GM13976 (cell line): ENCODE results near the gene TTLL7.

Experiments
- DNase-seq: peaks from one replicate; pipeline ENCODE4 v3.0.0; 2012; ENCODE audit warnings: low spot score
- CTCF ChIP-seq: IDR thresholded peaks from 2 replicates; pipeline ENCODE4 v1.5.1; 2012; ENCODE audit warnings: borderline replicate concordance, mild to moderate bottlenecking; ENCODE audit not compliant: insufficient read depth; ENCODE audit errors: extremely low read depth, missing control alignments, control extremely low read depth
- in situ Hi-C: fragments of 300-500 bp; cut with MboI; formaldehyde crosslinking; loops from one replicate; pipeline ENCODE4 v1.12.0; 2022; ENCODE audit warnings: low sequenced_read_pairs, mixed read lengths, inconsistent platforms; ENCODE audit not compliant: unreplicated experiment

The TTLL7 gene

GRCh38 chr1:83887483-83887882 is 111.4 kb downstream of the TTLL7 start:
- no peak for DNase-seq
- in situ Hi-C loops: no loop called here
- TF ChIP-seq CTCF: no peak

GRCh38 chr1:83883979-83884378 is 115.0 kb downstream of the TTLL7 start:
- no peak for DNase-seq
- TF ChIP-seq CTCF: no peak
- in situ Hi-C loops: no loop called here

- DNase-seq: no peak
- TF ChIP-seq CTCF: no peak
- in situ Hi-C loops: no loop called here
These were observed 116.0 kb downstream of the TTLL7 start for GRCh38 chr1:83882906-83883305.

GRCh38 chr1:83872515-83872914 is 126.4 kb downstream of the TTLL7 start:
- in situ Hi-C loops: no loop called here
- DNase-seq: no peak
- no peak for TF ChIP-seq CTCF

GRCh38 chr1:83864991-83865390 is 133.9 kb downstream of the TTLL7 start:
- in situ Hi-C loops: no loop called here
- DNase-seq: no peak

GRCh38 chr1:83860490-83861221 is 138.3 kb downstream of the TTLL7 start:
- in situ Hi-C loops: no loop called here
- peak; percentile 78 for DNase-seq
- TF ChIP-seq CTCF: peak; percentile 71

More at GRCh38 chr1:83864991-83865390, 133.9 kb downstream of the TTLL7 start:
- no peak for TF ChIP-seq CTCF
